Measurements from ENCODE around the gene SH3BGR.

SH3BGR gene

DNA sequence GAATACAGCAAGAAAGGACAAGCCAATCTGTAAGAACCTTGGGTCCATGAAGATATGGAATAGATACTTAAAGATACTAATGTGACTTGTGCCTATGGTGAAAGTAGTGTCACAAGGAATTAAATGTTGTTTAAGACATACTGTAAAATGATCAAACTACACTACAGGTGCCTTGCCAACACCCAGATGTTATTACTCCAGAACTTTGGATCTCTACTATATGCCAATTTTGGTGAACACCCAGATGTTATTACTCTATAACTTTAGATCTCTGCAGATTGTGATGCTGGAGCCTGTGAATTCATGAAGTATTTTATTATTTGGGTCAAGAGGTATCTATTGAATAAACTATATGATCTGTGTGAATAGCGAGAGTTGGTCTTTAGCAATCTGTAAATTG is 101.1 kb downstream of the SH3BGR start:
- Histone ChIP-seq H3K9me3 (ENCODE audit: insufficient read depth, low read depth, low read length) (no peaks in the 10 kb centered on the region), H3F3A (ENCODE audit: low read depth) (no peaks in the 10 kb centered on the region), H3K9me2 (replicated peaks; ENCODE audit: low read depth, low read length) (no peaks in the 10 kb centered on the region), H4K20me1 (ENCODE audit: insufficient read depth, low read length, poor library complexity, severe bottlenecking) (no peaks in the 10 kb centered on the region), H3K4me2 (ENCODE audit: low read depth, low read length, poor library complexity, severe bottlenecking) (no peak overlapping the region), H3K4me1 (ENCODE audit: insufficient read depth, low read length, poor library complexity, severe bottlenecking) (no peaks in the 10 kb centered on the region), H3K79me2 (ENCODE audit: insufficient read depth, low read length) (no peaks in the 10 kb centered on the region), H3K27me3 (ENCODE audit: insufficient read depth, low read length, poor library complexity, severe bottlenecking) (no peaks in the 10 kb centered on the region), H3K4me3 (ENCODE audit: low read length, poor library complexity, severe bottlenecking) (no peak overlapping the region), H3K36me3 (ENCODE audit: insufficient read depth, low read length) (no peaks in the 10 kb centered on the region), H2AFZ (ENCODE audit: low read length) (no peak overlapping the region), H3K9ac (ENCODE audit: low read depth, low read length, poor library complexity, severe bottlenecking) (no peak overlapping the region)
- TF ChIP-seq EZH2phosphoT487 (IDR thresholded peaks at IDR 0.05; ENCODE audit: borderline replicate concordance) = no peak
- TF ChIP-seq, protein P1, sequence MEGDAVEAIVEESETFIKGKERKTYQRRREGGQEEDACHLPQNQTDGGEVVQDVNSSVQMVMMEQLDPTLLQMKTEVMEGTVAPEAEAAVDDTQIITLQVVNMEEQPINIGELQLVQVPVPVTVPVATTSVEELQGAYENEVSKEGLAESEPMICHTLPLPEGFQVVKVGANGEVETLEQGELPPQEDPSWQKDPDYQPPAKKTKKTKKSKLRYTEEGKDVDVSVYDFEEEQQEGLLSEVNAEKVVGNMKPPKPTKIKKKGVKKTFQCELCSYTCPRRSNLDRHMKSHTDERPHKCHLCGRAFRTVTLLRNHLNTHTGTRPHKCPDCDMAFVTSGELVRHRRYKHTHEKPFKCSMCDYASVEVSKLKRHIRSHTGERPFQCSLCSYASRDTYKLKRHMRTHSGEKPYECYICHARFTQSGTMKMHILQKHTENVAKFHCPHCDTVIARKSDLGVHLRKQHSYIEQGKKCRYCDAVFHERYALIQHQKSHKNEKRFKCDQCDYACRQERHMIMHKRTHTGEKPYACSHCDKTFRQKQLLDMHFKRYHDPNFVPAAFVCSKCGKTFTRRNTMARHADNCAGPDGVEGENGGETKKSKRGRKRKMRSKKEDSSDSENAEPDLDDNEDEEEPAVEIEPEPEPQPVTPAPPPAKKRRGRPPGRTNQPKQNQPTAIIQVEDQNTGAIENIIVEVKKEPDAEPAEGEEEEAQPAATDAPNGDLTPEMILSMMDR (conservative IDR thresholded peaks at IDR 0.05; ENCODE audit: low read length) = no peak

DNA sequence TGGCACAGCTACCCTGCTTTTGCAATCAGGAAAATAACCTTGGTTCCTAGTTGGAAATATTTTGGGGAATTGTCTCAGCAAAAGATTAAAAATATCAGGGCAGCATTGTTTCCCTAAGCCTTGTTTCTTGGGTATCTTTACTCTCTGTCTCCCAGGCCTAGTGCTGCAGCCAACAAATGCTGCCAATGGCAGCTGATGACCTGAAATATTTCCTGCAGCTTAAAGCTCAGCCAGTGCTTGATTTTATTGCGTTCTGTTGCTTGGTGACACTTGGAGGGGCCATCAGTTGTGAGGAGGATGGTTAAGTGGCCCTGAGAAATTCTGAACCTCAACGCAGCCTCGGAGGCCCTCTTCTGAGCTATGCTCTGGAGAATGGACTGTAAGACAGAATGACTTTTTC is 101.6 kb downstream of the SH3BGR start:
- Histone ChIP-seq H3F3A (ENCODE audit: low read depth) (no peaks in the 10 kb centered on the region), H3K9ac (ENCODE audit: low read depth, low read length, poor library complexity, severe bottlenecking) (no peak overlapping the region), H4K20me1 (ENCODE audit: insufficient read depth, low read length, poor library complexity, severe bottlenecking) (no peaks in the 10 kb centered on the region), H3K4me2 (ENCODE audit: low read depth, low read length, poor library complexity, severe bottlenecking) (no peak overlapping the region), H2AFZ (ENCODE audit: low read length) (no peak overlapping the region), H3K9me2 (replicated peaks; ENCODE audit: low read depth, low read length) (no peaks in the 10 kb centered on the region), H3K27me3 (ENCODE audit: insufficient read depth, low read length, poor library complexity, severe bottlenecking) (no peaks in the 10 kb centered on the region), H3K79me2 (ENCODE audit: insufficient read depth, low read length) (no peaks in the 10 kb centered on the region), H3K4me1 (ENCODE audit: insufficient read depth, low read length, poor library complexity, severe bottlenecking) (no peaks in the 10 kb centered on the region), H3K36me3 (ENCODE audit: insufficient read depth, low read length) (no peaks in the 10 kb centered on the region), H3K4me3 (ENCODE audit: low read length, poor library complexity, severe bottlenecking) (no peak overlapping the region), H3K9me3 (ENCODE audit: insufficient read depth, low read depth, low read length) (no peaks in the 10 kb centered on the region; the same call in 1 of the 2 replicates)
- no peak for TF ChIP-seq EZH2phosphoT487 (IDR thresholded peaks at IDR 0.05; ENCODE audit: borderline replicate concordance)
- TF ChIP-seq, protein P1 (conservative IDR thresholded peaks at IDR 0.05; ENCODE audit: low read length) = no peak

DNA sequence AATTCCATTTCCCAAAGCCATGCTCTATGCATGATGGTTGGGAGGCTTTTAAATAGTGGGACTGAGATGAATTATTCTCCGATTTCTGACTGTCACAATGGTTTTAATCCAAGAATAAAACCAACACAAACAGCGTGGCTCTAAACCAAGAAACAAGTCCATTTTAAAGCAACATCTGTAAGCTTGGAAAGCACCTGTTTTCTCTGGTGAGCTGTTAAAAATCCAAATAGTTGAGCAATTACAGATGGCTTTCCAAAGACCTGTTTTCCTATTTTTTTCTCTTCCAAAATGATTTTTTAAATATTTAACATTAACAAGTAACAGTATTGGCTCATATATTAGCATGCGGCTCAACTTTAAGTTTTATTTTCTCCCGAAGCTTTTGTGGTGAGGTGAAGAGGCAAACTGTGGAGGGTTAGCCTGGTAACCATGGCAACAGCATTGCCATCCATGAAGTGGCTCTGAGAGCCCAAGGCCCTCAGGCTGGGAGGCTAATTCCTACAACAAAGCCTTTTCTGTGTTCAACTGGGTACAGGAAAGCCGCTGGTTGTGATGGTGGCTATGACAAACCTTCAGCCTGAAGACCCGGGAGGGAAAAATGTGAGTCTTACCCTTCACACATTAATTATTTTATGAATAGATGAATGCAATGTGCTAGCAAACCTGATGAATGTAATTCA is 104.3 kb downstream of the SH3BGR start:
- Histone ChIP-seq H3K36me3 (ENCODE audit: insufficient read depth, low read length) (no peaks in the 10 kb centered on the region), H3K4me1 (ENCODE audit: insufficient read depth, low read length, poor library complexity, severe bottlenecking) (no peaks in the 10 kb centered on the region), H3K9me2 (replicated peaks; ENCODE audit: low read depth, low read length) (no peaks in the 10 kb centered on the region), H3F3A (ENCODE audit: low read depth) (no peaks in the 10 kb centered on the region), H4K20me1 (ENCODE audit: insufficient read depth, low read length, poor library complexity, severe bottlenecking) (no peaks in the 10 kb centered on the region), H3K4me3 (ENCODE audit: low read length, poor library complexity, severe bottlenecking) (no peak overlapping the region), H2AFZ (ENCODE audit: low read length) (no peak overlapping the region), H3K4me2 (ENCODE audit: low read depth, low read length, poor library complexity, severe bottlenecking) (no peak overlapping the region), H3K9me3 (ENCODE audit: insufficient read depth, low read depth, low read length) (no peaks in the 10 kb centered on the region; the same call in 1 of the 2 replicates), H3K79me2 (ENCODE audit: insufficient read depth, low read length) (no peaks in the 10 kb centered on the region), H3K9ac (ENCODE audit: low read depth, low read length, poor library complexity, severe bottlenecking) (no peak overlapping the region), H3K27me3 (ENCODE audit: insufficient read depth, low read length, poor library complexity, severe bottlenecking) (no peaks in the 10 kb centered on the region)
- TF ChIP-seq EZH2phosphoT487 (IDR thresholded peaks at IDR 0.05; ENCODE audit: borderline replicate concordance) = no peak
- TF ChIP-seq, protein P1 (conservative IDR thresholded peaks at IDR 0.05; ENCODE audit: low read length) = no peak
